T-helper 1 cell (primary cell): Measurements from ENCODE around the gene PPP1R36.
"Not testable (repeated sequence)": the region's sequence is repeated elsewhere in the genome, so short reads cannot be mapped to it uniquely, and the experiment has no call there.

Experiments
- DNase-seq, 5 donors: peaks; one replicate each; pipeline ENCODE4 v3.0.0-alpha.2; 2012 to 2020

Gene PPP1R36

GRCh38 chr14:64569138-64569631 is 19.4 kb downstream of the PPP1R36 start:
- no peak for DNase-seq

- not testable (repeated sequence) for DNase-seq
Observed at GRCh38 chr14:64569646-64570045, 19.9 kb downstream of the PPP1R36 start.

GRCh38 chr14:64572386-64573104 is 22.8 kb downstream of the PPP1R36 start:
- no peak for DNase-seq

- DNase-seq: no peak
Observed at GRCh38 chr14:64573109-64573508, 23.3 kb downstream of the PPP1R36 start.

GRCh38 chr14:64574371-64575107 is 24.8 kb downstream of the PPP1R36 start:
- DNase-seq: no peak

- no peak for DNase-seq
Observed at GRCh38 chr14:64577211-64577610, 27.4 kb downstream of the PPP1R36 start.

GRCh38 chr14:64580467-64580866 is 30.7 kb downstream of the PPP1R36 start:
- DNase-seq: no peak

- no peak for DNase-seq
Observed at GRCh38 chr14:64581363-64581762, 31.6 kb downstream of the PPP1R36 start.

- no peak for DNase-seq
Observed at GRCh38 chr14:64581817-64582216, 32.1 kb downstream of the PPP1R36 start.

GRCh38 chr14:64584190-64584589 is 34.4 kb downstream of the PPP1R36 start:
- DNase-seq: no peak

GRCh38 chr14:64591809-64592208 is 42.0 kb downstream of the PPP1R36 start:
- DNase-seq: no peak

- DNase-seq: no peak
Observed at GRCh38 chr14:64594438-64594837, 44.7 kb downstream of the PPP1R36 start.

GRCh38 chr14:64598404-64598803 is 48.6 kb downstream of the PPP1R36 start:
- DNase-seq: peak in 1 of 5 donors; percentile 14

- no peak for DNase-seq
Observed at GRCh38 chr14:64601571-64601970, 51.8 kb downstream of the PPP1R36 start.

- DNase-seq: no peak
Observed at GRCh38 chr14:64602826-64603225, 53.1 kb downstream of the PPP1R36 start.

- no peak for DNase-seq
Observed at GRCh38 chr14:64604001-64604400, 54.2 kb downstream of the PPP1R36 start.

- no peak for DNase-seq
Observed at GRCh38 chr14:64604881-64605280, 55.1 kb downstream of the PPP1R36 start.

GRCh38 chr14:64605926-64606685 is 56.3 kb downstream of the PPP1R36 start:
- DNase-seq: no peak

GRCh38 chr14:64610049-64610746 is 60.4 kb downstream of the PPP1R36 start:
- DNase-seq: no peak

- DNase-seq: no peak
Observed at GRCh38 chr14:64611358-64612020, 61.7 kb downstream of the PPP1R36 start.

GRCh38 chr14:64612021-64612380 is 62.2 kb downstream of the PPP1R36 start:
- DNase-seq: no peak

GRCh38 chr14:64612971-64613666 is 63.4 kb downstream of the PPP1R36 start:
- DNase-seq: no peak
